Thyroid gland (tissue), 4 donors: ENCODE results near the gene KLF14.

Experiments
- CTCF ChIP-seq, 6 experiments: fragments of 200-600 bp in 3 of 6; fragments of 450-650 bp in 3 of 6; sonication (generic) in 3 of 6; IDR thresholded peaks; one replicate each; pipeline ENCODE4 v1.5.1; 2016 to 2019; ENCODE audit warnings: antibody characterized with exemption in 6 of 6, mild to moderate bottlenecking in 2 of 6, inconsistent platforms in 1 of 6, moderate library complexity in 1 of 6
- POLR2A ChIP-seq, 2 donors: fragments of 450-650 bp; IDR thresholded peaks; one replicate each; pipeline ENCODE4 v1.6.1; 2017; ENCODE audit warnings: antibody characterized with exemption in 2 of 2, mild to moderate bottlenecking in 2 of 2, moderate library complexity in 1 of 2

GRCh38 chr7:130740606-130741005 lies 6.6 kb upstream of the KLF14 start:
- TF ChIP-seq CTCF (IDR thresholded peaks at IDR 0.05) (no peak), POLR2A (IDR thresholded peaks at IDR 0.05) (no peak)
